HepG2 (cell line): ENCODE measurements around the gene RYR2. TPM values are rescaled to one million over a fixed set of nuclear protein-coding genes. Genes with fewer than 3 reads are reported as not detected.

Source experiments
- ATAC-seq: fragments of 200-7000 bp; cut with Tn5 transposase; 3 replicates; pipeline ENCODE4 v1.9.1; 2020; ENCODE audit warnings: mild to moderate bottlenecking, moderate library complexity
- BruUV-seq: library from RNA; stranded (reverse); fragments of 400-500 nt; replicated peaks from 2 replicates; lab custom pipeline; 2021; lab: Mats Ljungman, UMichigan
- CTCF ChIA-PET: fragments of 300-600 bp; formaldehyde crosslinking; extraction: SDS; loops from one replicate; lab custom pipeline; 2021; ENCODE audit warnings: low total read pairs, inconsistent platforms, low intra/inter-chr PET ratio; lab: Yijun Ruan, JAX
- POLR2A ChIA-PET: fragments of 350-600 bp; sonication (Branson Sonifier 250); formaldehyde crosslinking; loops from one replicate; lab custom pipeline; 2020; ENCODE audit warnings: antibody characterized with exemption, inconsistent platforms; lab: Yijun Ruan, JAX
- DNase-seq: peaks from one replicate; pipeline ENCODE4 v3.0.0-alpha.2; 2015; ENCODE audit warnings: low spot score
- FAIRE-seq: peaks from 3 replicates; lab custom pipeline; 2011; peaks lifted over from hg19 to GRCh38; lab: Jason Lieb, UNC
- H2AFZ ChIP-seq: one replicate; pipeline ENCODE4 v1.6.1; 2011; ENCODE audit warnings: low read length, inconsistent platforms
- H3K27ac ChIP-seq: fragments of 300-600 bp; 3 replicates; pipeline ENCODE4 v1.8.0; 2011; ENCODE audit warnings: mixed run types, mild to moderate bottlenecking, mixed read lengths, low read length, inconsistent platforms; ENCODE audit not compliant: insufficient read depth; ENCODE audit errors: extremely low read length
- H3K27me3 ChIP-seq, 2 experiments: fragments of 200-600 bp in 1 of 2; 2 replicates in 1 of 2; 3 replicates in 1 of 2; pipeline versions ENCODE4 v1.6.0 to v1.8.0; 2011; ENCODE audit warnings: low read length in 2 of 2, mild to moderate bottlenecking in 2 of 2, moderate library complexity in 2 of 2, inconsistent platforms in 1 of 2; ENCODE audit not compliant: insufficient read depth in 2 of 2, control insufficient read depth in 1 of 2
- H3K36me3 ChIP-seq, 2 experiments: fragments of 200-600 bp in 1 of 2; replicated peaks in 1 of 2; 2 replicates in 1 of 2; 3 replicates in 1 of 2; pipeline versions ENCODE4 v1.5.1 to v1.8.0; 2011; ENCODE audit warnings: low read length in 2 of 2, inconsistent platforms in 1 of 2; ENCODE audit not compliant: insufficient read depth in 2 of 2, control insufficient read depth in 1 of 2
- H3K4me1 ChIP-seq: 2 replicates; pipeline ENCODE4 v1.5.1; 2012; ENCODE audit warnings: low read length, inconsistent platforms; ENCODE audit not compliant: insufficient read depth
- H3K4me2 ChIP-seq: 2 replicates; pipeline ENCODE4 v1.6.0; 2011; ENCODE audit warnings: low read depth, low read length, inconsistent platforms
- H3K4me3 ChIP-seq, 3 experiments: fragments of 200-600 bp in 1 of 3; sonication (generic), shearing (Covaris generic) in 1 of 3; replicated peaks in 1 of 3; 2 replicates each; pipeline ENCODE4 v1.5.1; 2011 to 2016; ENCODE audit warnings: low read length in 3 of 3, inconsistent platforms in 2 of 3, low read depth in 2 of 3, mild to moderate bottlenecking in 2 of 3, control low read depth in 1 of 3, mixed read lengths in 1 of 3; ENCODE audit not compliant: insufficient read depth in 1 of 3
- H3K79me2 ChIP-seq: one replicate; pipeline ENCODE4 v1.6.1; 2011; ENCODE audit warnings: low read length, inconsistent platforms; ENCODE audit not compliant: insufficient read depth
- H3K9ac ChIP-seq: 2 replicates; pipeline ENCODE4 v1.6.0; 2011; ENCODE audit warnings: mild to moderate bottlenecking, low read depth, low read length, inconsistent platforms; ENCODE audit not compliant: insufficient read depth
- H3K9me3 ChIP-seq: 2 replicates; pipeline ENCODE4 v1.5.1; 2012; ENCODE audit warnings: mild to moderate bottlenecking, low read length
- H4K20me1 ChIP-seq: 2 replicates; pipeline ENCODE4 v1.6.0; 2011; ENCODE audit warnings: inconsistent platforms, mild to moderate bottlenecking, low read length, moderate library complexity; ENCODE audit not compliant: insufficient read depth
- CCAR2 ChIP-seq: fragments of 200-400 bp; formaldehyde crosslinking; optimal IDR thresholded peaks from 2 replicates; pipeline ENCODE3; 2018; ENCODE audit warnings: low read depth, mild to moderate bottlenecking, low read length, moderate library complexity
- FIP1L1 ChIP-seq: fragments of 200-400 bp; formaldehyde crosslinking; IDR thresholded peaks from 2 replicates; pipeline ENCODE4 v1.6.1; 2018; ENCODE audit warnings: low read depth, mild to moderate bottlenecking, low read length, moderate library complexity, borderline replicate concordance; ENCODE audit not compliant: insufficient read depth
- IRF9 ChIP-seq: sonication (generic); formaldehyde crosslinking; IDR thresholded peaks from 2 replicates; pipeline ENCODE4 v1.8.0; 2022; ENCODE audit warnings: missing genetic modification reagents, mild to moderate bottlenecking, borderline replicate concordance
- JDP2 ChIP-seq: sonication (generic); formaldehyde crosslinking; IDR thresholded peaks from 2 replicates; pipeline ENCODE4 v1.8.1; 2022; ENCODE audit warnings: missing genetic modification reagents, borderline replicate concordance
- MAFF ChIP-seq: IDR thresholded peaks from 2 replicates; pipeline ENCODE4 v1.6.1; 2011; ENCODE audit warnings: low read depth, low read length, improper control_type of control experiment
- MAFK ChIP-seq, 2 experiments: IDR thresholded peaks in 1 of 2; conservative IDR thresholded peaks in 1 of 2; 2 replicates each; pipeline ENCODE4 v1.6.1; 2011; ENCODE audit warnings: improper control_type of control experiment in 2 of 2, low read length in 2 of 2
- SMARCC2 ChIP-seq: fragments of 450-650 bp; IDR thresholded peaks from 2 replicates; pipeline ENCODE4 v1.6.1; 2017; ENCODE audit warnings: antibody characterized with exemption, mild to moderate bottlenecking
- ZMAT5 ChIP-seq: sonication (generic); formaldehyde crosslinking; IDR thresholded peaks from 2 replicates; pipeline ENCODE4 v1.5.0; 2020; ENCODE audit warnings: mild to moderate bottlenecking, low read depth, missing genetic modification reagents, borderline replicate concordance
- ZMYM4 ChIP-seq: sonication (generic); formaldehyde crosslinking; IDR thresholded peaks from 2 replicates; pipeline ENCODE4 v1.8.1; 2023; ENCODE audit warnings: mild to moderate bottlenecking, missing genetic modification reagents
- ZNF225 ChIP-seq: sonication (generic); formaldehyde crosslinking; IDR thresholded peaks from 2 replicates; pipeline ENCODE4 v1.4.0; 2020; ENCODE audit warnings: mild to moderate bottlenecking, missing genetic modification reagents
- ZNF230 ChIP-seq: sonication (generic); formaldehyde crosslinking; IDR thresholded peaks from 2 replicates; pipeline ENCODE4 v1.4.0; 2020; ENCODE audit warnings: mild to moderate bottlenecking, missing genetic modification reagents
- ZNF382 ChIP-seq: sonication (generic); formaldehyde crosslinking; IDR thresholded peaks from 2 replicates; pipeline ENCODE4 v1.5.0; 2020; ENCODE audit warnings: missing genetic modification reagents, mild to moderate bottlenecking, borderline replicate concordance
- ZNF441 ChIP-seq: sonication (generic); formaldehyde crosslinking; IDR thresholded peaks from 2 replicates; pipeline ENCODE4 v1.7.0; 2021; ENCODE audit warnings: missing genetic modification reagents, borderline replicate concordance
- ZNF615 ChIP-seq: sonication (generic); formaldehyde crosslinking; IDR thresholded peaks from 2 replicates; pipeline ENCODE4 v1.5.0; 2020; ENCODE audit warnings: mild to moderate bottlenecking, missing genetic modification reagents, borderline replicate concordance
- ZNF816 ChIP-seq: sonication (generic); formaldehyde crosslinking; IDR thresholded peaks from 2 replicates; pipeline ENCODE4 v1.8.0; 2022; ENCODE audit warnings: missing genetic modification reagents, mild to moderate bottlenecking, borderline replicate concordance
- ZNF83 ChIP-seq: sonication (generic); formaldehyde crosslinking; IDR thresholded peaks from 2 replicates; pipeline ENCODE4 v1.4.0; 2020; ENCODE audit warnings: missing genetic modification reagents, mild to moderate bottlenecking, borderline replicate concordance
- ZSCAN9 ChIP-seq: IDR thresholded peaks from 2 replicates; pipeline ENCODE4 v1.6.1; 2016; ENCODE audit warnings: borderline replicate concordance
- WGBS: methylation state at CpG from one replicate; pipeline ENCODE4 v1.1.6; 2017; ENCODE audit warnings: low lambda C conversion rate; 5-methylcytosine and 5-hydroxymethylcytosine counted together
- in situ Hi-C: cut with HindIII; loops from 2 replicates; pipeline ENCODE4 v1.10.0; 2017; ENCODE audit warnings: low pct_unique_long_range_greater_than_20kb; ENCODE audit not compliant: extremely low pct_ligation_motif_present
- intact Hi-C: fragments of 100-400 bp; cut with micrococcal nuclease; formaldehyde crosslinking; loops from one replicate; pipeline ENCODE4 v1.10.0; 2022; ENCODE audit not compliant: unreplicated experiment
- polyA plus RNA-seq, 8 experiments: library from polyadenylated mRNA; depleted of rRNA in 3 of 8; stranded (reverse) in 7 of 8; unstranded in 1 of 8; fragments of >200 nt; fragmentation: Illumina TruSeq in 4 of 8; extraction: Trizol in 4 of 8; gene quantifications; 2 replicates each; pipeline versions ENCODE4 v1.2.1 to v1.2.3, GENCODE V29; 2011 to 2016; ENCODE audit warnings: low read depth in 4 of 8, missing spikeins in 1 of 8, mixed read lengths in 1 of 8; ENCODE audit not compliant: insufficient read depth in 1 of 8
- total RNA-seq, 5 experiments: library from RNA; depleted of rRNA; stranded (reverse); fragments of >200 nt; fragmentation: Illumina TruSeq; extraction: Trizol; gene quantifications; 2 replicates each; pipeline ENCODE4 v1.2.3, GENCODE V29; 2016; ENCODE audit warnings: low read depth in 1 of 5

The RYR2 gene
- total and polyA plus RNA-seq, 2 of the 13 experiments (the other 11 are each of a cell fraction or from before 2014, with no cell fraction given) = not detected

- no peak for TF ChIP-seq ZMAT5
- no peak for TF ChIP-seq JDP2 (CRISPR knock-in tag)
Observed at GRCh38 chr1:237181743-237182317, 139.8 kb downstream of the RYR2 start (continued).

GRCh38 chr1:237183963-237184540 lies 142.1 kb downstream of the RYR2 start:
- POLR2A ChIA-PET = no interaction called here

GRCh38 chr1:237186675-237187074 lies 144.7 kb downstream of the RYR2 start:
- BruUV-seq = no TSS peak
- intact Hi-C loops = no loop called here
- H3K4me3 ChIP-seq = no peak overlapping the region
- H3K27ac ChIP-seq = no peak overlapping the region
- FAIRE-seq = no peak
- H3K27me3 ChIP-seq = peaks cover 0 to 4% of the 10 kb centered on the region in 2 experiments; a peak in 2 of 5 replicates
- no peaks in the 10 kb centered on the region for H3K36me3 ChIP-seq
- H3K9ac ChIP-seq = no peak overlapping the region
- no peaks in the 10 kb centered on the region for H3K4me1 ChIP-seq
- ChIA-PET CTCF (no interaction called here), POLR2A (no interaction called here)
- no peak for ATAC-seq
- no peak for DNase-seq
- no peak overlapping the region for H2AFZ ChIP-seq
- H3K4me2 ChIP-seq = no peak overlapping the region
- no peaks in the 10 kb centered on the region for H4K20me1 ChIP-seq
- 23% methylated on average over 8 of the region's 8 CpGs for WGBS
- H3K9me3 ChIP-seq = no peaks in the 10 kb centered on the region
- in situ Hi-C loops = no loop called here
- no peaks in the 10 kb centered on the region for H3K79me2 ChIP-seq
- TF ChIP-seq ZSCAN9 (CRISPR knock-in tag) (no peak), ZNF441 (CRISPR knock-in tag) (no peak), ZNF615 (CRISPR knock-in tag) (no peak), ZNF225 (CRISPR knock-in tag) (no peak), FIP1L1 (no peak), ZNF382 (no peak), ZNF816 (CRISPR knock-in tag) (no peak), ZMYM4 (CRISPR knock-in tag) (no peak), IRF9 (CRISPR knock-in tag) (no peak), ZNF230 (CRISPR knock-in tag) (no peak), SMARCC2 (no peak)

More at GRCh38 chr1:237183963-237184540, 142.1 kb downstream of the RYR2 start:
- no peak for DNase-seq
- H3K4me3 ChIP-seq = no peak overlapping the region
- intact Hi-C loops (no loop called here), in situ Hi-C loops (no loop called here)
- no peak overlapping the region for H3K4me2 ChIP-seq
- CTCF ChIA-PET = no interaction called here
- no peak overlapping the region for H3K9ac ChIP-seq
- FAIRE-seq = no peak
- H2AFZ ChIP-seq = no peak overlapping the region
- H3K36me3 ChIP-seq = no peaks in the 10 kb centered on the region
- no peaks in the 10 kb centered on the region for H4K20me1 ChIP-seq
- no TSS peak for BruUV-seq
- TF ChIP-seq CCAR2 (no peak), MAFF (peak; percentile 79), ZNF83 (no peak), MAFK (conservative IDR thresholded peaks at IDR 0.05 in 1 of 2, IDR thresholded peaks at IDR 0.05 in 1 of 2; ENCODE audit: low read length in 2 of 2) (peak; percentile 85 to 93)
- H3K4me1 ChIP-seq = no peaks in the 10 kb centered on the region
- H3K9me3 ChIP-seq = no peaks in the 10 kb centered on the region
- H3K27me3 ChIP-seq = peaks cover 0 to 11% of the 10 kb centered on the region in 2 experiments; a peak in 2 of 5 replicates
- 26% methylated on average over 7 of the region's 7 CpGs for WGBS
- H3K79me2 ChIP-seq = no peaks in the 10 kb centered on the region
- ATAC-seq = no peak
- H3K27ac ChIP-seq = no peak overlapping the region
